ENCODE measurements around the gene ZNF784.

GRCh38 chr19:55613930-55614710 lies 10.2 kb downstream of the ZNF784 start:
- no peak for TF ChIP-seq CTCF (IDR thresholded peaks at IDR 0.05)
- TF ChIP-seq CDX4 (CRISPR knock-in tag; IDR thresholded peaks at IDR 0.05; ENCODE audit: borderline replicate concordance): no peak
- no peak for TF ChIP-seq JUN (CRISPR knock-in tag; IDR thresholded peaks at IDR 0.05)
- no peak for TF ChIP-seq TEAD4 (CRISPR knock-in tag; IDR thresholded peaks at IDR 0.05)
- TF ChIP-seq ATF3 (CRISPR knock-in tag; conservative IDR thresholded peaks at IDR 0.05): no peak
- no peak for TF ChIP-seq HMGA2 (CRISPR knock-in tag; IDR thresholded peaks at IDR 0.05)
- no peak for TF ChIP-seq NFYB (CRISPR knock-in tag; conservative IDR thresholded peaks at IDR 0.05; ENCODE audit: low read depth)
- TF ChIP-seq SP1 (CRISPR knock-in tag; conservative IDR thresholded peaks at IDR 0.05): no peak
- no peak for TF ChIP-seq E2F4 (CRISPR knock-in tag; IDR thresholded peaks at IDR 0.05; ENCODE audit: borderline replicate concordance, low read depth)
- TF ChIP-seq ZNF263 (CRISPR knock-in tag; IDR thresholded peaks at IDR 0.05; ENCODE audit: low read depth): no peak
